GM10266 (cell line): ENCODE measurements around the gene MLLT10.

Experiments
- DNase-seq: peaks from one replicate; pipeline ENCODE4 v3.0.0; 2012; ENCODE audit errors: extremely low spot score
- TF ChIP-seq, protein P1 (sequence below): IDR thresholded peaks from 2 replicates; pipeline ENCODE4 v1.5.1; 2012; ENCODE audit warnings: mild to moderate bottlenecking, low read depth; ENCODE audit not compliant: control insufficient read depth, insufficient read depth; ENCODE audit errors: missing control alignments

Gene MLLT10

DNA sequence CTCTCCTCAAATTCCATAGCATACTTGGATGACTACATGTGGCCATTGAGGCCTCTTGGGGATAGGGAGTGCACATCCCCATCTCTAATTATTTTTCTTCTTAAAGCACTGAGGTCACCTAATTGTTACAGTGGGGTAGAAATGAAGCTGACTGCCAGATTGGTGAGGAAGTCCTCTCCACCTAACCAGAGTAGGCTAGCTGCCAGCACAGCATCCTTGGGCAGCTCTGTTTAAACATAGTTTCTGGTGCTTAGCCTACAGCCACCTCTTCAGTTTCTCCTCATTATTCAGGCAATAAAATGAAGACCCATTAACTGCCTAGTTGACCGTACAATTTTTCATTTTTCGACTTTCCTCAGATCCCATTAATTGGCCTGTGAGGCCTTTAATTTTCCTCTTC, 104.6 kb downstream of the MLLT10 start:
- no peak for DNase-seq
- TF ChIP-seq, protein P1, sequence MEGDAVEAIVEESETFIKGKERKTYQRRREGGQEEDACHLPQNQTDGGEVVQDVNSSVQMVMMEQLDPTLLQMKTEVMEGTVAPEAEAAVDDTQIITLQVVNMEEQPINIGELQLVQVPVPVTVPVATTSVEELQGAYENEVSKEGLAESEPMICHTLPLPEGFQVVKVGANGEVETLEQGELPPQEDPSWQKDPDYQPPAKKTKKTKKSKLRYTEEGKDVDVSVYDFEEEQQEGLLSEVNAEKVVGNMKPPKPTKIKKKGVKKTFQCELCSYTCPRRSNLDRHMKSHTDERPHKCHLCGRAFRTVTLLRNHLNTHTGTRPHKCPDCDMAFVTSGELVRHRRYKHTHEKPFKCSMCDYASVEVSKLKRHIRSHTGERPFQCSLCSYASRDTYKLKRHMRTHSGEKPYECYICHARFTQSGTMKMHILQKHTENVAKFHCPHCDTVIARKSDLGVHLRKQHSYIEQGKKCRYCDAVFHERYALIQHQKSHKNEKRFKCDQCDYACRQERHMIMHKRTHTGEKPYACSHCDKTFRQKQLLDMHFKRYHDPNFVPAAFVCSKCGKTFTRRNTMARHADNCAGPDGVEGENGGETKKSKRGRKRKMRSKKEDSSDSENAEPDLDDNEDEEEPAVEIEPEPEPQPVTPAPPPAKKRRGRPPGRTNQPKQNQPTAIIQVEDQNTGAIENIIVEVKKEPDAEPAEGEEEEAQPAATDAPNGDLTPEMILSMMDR: no peak

DNA sequence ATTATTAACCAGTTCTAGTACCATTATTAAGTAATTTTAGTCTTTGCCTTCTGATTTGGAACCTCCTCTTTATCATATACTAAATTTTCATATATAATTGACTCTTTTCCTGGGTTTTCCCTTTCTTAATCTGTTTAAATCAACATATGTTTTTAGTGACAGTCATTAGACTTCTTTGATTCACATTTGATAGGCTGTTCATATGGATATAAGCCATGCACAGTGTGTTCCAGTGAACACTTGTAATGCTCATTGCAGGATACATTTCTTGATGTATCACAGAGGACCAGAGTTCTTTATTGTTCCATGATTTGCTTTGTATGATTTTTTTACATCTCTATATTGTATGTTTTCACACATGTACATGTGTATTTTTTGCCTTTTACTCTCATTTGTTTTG, 114.0 kb downstream of the MLLT10 start:
- TF ChIP-seq, protein P1: no peak
- DNase-seq: no peak

DNA sequence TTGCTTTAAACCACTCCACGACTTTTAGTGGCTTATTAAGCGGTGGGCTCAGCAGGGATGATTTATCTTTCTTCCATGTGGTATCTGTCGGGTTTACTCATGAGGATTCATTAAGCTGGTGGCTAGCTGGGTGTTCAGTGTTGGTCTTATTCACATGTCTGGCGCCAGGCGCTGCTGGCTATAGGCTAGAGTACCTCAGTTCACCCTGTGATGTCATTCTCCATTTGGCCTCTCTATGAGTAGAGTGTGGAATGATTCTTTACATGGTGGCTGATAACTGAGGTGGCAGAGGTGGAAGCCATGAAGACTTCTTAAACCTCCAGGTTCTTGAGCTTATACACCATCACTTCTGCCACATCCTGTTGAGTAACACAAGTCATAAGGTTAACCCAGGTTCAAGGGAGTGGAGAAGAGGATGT, 115.4 kb downstream of the MLLT10 start:
- DNase-seq: no peak
- TF ChIP-seq, protein P1: no peak

DNA sequence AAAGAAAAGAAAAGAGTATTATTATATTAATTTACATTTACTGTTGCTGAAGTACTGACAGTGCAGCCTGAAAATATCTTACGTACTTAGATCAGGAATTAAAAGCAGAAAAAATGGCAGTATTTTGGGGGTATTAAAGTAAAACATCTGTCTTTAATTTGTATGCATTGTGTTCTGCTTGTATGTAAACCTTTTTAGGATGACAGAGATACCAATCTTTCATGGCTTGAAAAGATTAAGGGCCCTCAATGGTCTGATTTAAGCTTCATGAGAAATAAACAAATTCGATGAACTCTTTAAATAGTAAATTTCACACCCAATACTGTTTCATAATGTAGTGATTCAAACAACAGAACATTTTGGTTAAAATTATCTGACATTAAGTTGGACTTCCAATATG, 116.3 kb downstream of the MLLT10 start:
- no peak for DNase-seq
- TF ChIP-seq, protein P1: no peak

DNA sequence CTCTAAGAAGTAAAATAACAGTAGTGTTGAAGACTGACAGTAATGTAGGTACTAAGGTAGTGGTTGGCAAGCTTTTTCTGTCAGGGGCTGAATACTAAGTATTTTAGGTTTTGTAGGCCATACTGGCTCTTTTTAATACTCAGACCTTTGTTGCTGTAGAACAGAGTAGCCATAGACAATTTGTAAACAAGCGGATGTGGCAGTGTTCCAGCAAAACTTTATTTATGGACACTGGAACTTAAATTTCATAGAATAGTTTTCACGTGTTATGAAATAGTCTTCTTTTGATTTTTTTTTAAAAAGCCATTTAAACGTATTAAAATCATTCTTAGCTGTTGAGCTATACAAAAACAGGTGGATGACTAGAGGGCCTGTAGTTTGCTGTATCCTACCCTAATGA, 121.2 kb downstream of the MLLT10 start:
- TF ChIP-seq, protein P1: no peak
- DNase-seq: no peak

DNA sequence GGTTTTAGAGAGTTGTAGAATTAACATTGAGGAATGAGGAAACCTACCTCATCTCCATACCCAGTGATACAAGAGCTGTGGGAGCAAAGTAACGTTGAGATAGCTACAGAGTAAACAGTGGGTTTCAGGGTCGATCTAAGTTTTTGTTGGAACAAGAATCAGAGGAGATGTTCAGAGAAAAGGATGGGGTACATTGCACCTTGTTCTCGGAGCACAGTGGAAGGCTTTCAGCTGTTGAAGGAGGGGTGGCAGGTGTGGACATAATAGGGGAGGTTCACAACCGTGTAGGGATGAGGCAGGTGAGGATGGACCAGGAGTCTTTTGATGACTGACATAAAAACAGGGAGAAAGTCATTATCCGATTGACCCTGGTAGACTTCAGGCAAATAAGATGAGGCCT, 121.7 kb downstream of the MLLT10 start:
- TF ChIP-seq, protein P1: no peak
- DNase-seq: no peak

DNA sequence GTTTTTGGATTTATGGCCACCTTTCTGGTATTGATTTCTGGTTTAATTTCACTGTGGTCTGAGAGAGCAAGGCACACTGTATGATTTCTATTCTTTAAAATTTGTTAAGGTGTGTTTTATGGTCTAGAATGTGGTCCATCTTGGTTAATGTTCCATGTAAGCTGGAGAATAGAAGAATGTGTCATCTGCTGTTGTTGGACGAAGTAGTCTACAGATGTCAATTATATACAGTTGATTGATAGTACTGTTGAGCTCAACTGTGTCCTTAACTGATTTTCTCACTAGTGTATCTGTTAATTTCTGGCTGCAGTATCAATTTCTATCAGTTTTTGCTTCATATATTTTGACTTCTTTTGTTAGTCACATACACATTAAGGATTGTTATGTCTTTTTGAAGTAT, 127.1 kb downstream of the MLLT10 start:
- TF ChIP-seq, protein P1: no peak
- DNase-seq: no peak
